Activated CD4-positive, alpha-beta T cell treated with anti-CD3 and anti-CD28 coated beads, Interleukin-2, amount 10 ng/mL, durations not matched to agents 24 days and 14 days (primary cell): ENCODE results near the gene CDH4. TPM values are rescaled to one million over a fixed set of nuclear protein-coding genes. Genes with fewer than 3 reads are reported as not detected.

Experiments used
- DNase-seq: peaks from one replicate; pipeline ENCODE4 v3.0.0; 2022
- H3K27ac Mint-ChIP-seq: one replicate; pipeline ENCODE4 v1.8.0; 2022; ENCODE audit warnings: mild to moderate bottlenecking, mixed read lengths
- H3K27me3 Mint-ChIP-seq: one replicate; pipeline ENCODE4 v1.8.0; 2022; ENCODE audit warnings: mixed read lengths
- H3K36me3 Mint-ChIP-seq: one replicate; pipeline ENCODE4 v1.8.0; 2022; ENCODE audit warnings: low read depth, mild to moderate bottlenecking, mixed read lengths
- H3K4me1 Mint-ChIP-seq: one replicate; pipeline ENCODE4 v1.8.0; 2021; ENCODE audit warnings: mixed read lengths
- H3K4me3 Mint-ChIP-seq: one replicate; pipeline ENCODE4 v1.8.0; 2022; ENCODE audit warnings: mild to moderate bottlenecking, moderate library complexity, mixed read lengths
- H3K9me3 Mint-ChIP-seq: one replicate; pipeline ENCODE4 v1.8.0; 2021; ENCODE audit warnings: mixed read lengths
- intact Hi-C: fragments of 100-400 bp; cut with micrococcal nuclease; formaldehyde crosslinking; loops from one replicate; pipeline ENCODE4 v1.15.1; 2023
- total RNA-seq: library from RNA; stranded (reverse); gene quantifications from 2 replicates; pipeline ENCODE4 v1.2.3, GENCODE V29; 2022

CDH4 gene
- total RNA-seq, 1 donor from 2014 or later, result not detected

- intact Hi-C loops, result no loop called here
- Mint-ChIP-seq H3K4me3 (no peak overlapping the region), H3K36me3 (no peaks in the 10 kb centered on the region), H3K27me3 (no peaks in the 10 kb centered on the region), H3K4me1 (no peaks in the 10 kb centered on the region), H3K27ac (no peak overlapping the region), H3K9me3 (no peaks in the 10 kb centered on the region)
- no peak for DNase-seq
Observed at GRCh38 chr20:61324906-61325305, 72.8 kb downstream of the CDH4 start.

- no peak for DNase-seq
- H3K27ac Mint-ChIP-seq, result no peak overlapping the region
- no peaks in the 10 kb centered on the region for H3K9me3 Mint-ChIP-seq
- intact Hi-C loops, result no loop called here
- no peaks in the 10 kb centered on the region for H3K27me3 Mint-ChIP-seq
- H3K4me3 Mint-ChIP-seq, result no peak overlapping the region
- H3K36me3 Mint-ChIP-seq, result no peaks in the 10 kb centered on the region
- no peaks in the 10 kb centered on the region for H3K4me1 Mint-ChIP-seq
Observed at GRCh38 chr20:61325718-61326117, 73.7 kb downstream of the CDH4 start.

- Mint-ChIP-seq H3K36me3 (no peaks in the 10 kb centered on the region), H3K4me1 (no peaks in the 10 kb centered on the region), H3K4me3 (no peak overlapping the region), H3K9me3 (no peaks in the 10 kb centered on the region), H3K27ac (no peak overlapping the region), H3K27me3 (no peaks in the 10 kb centered on the region)
- intact Hi-C loops, result no loop called here
- no peak for DNase-seq
Observed at GRCh38 chr20:61328911-61329558, 77.0 kb downstream of the CDH4 start.

GRCh38 chr20:61330441-61330840 is 78.4 kb downstream of the CDH4 start:
- Mint-ChIP-seq H3K4me3 (no peak overlapping the region), H3K27me3 (no peaks in the 10 kb centered on the region), H3K9me3 (no peaks in the 10 kb centered on the region), H3K36me3 (no peaks in the 10 kb centered on the region), H3K27ac (no peak overlapping the region), H3K4me1 (no peaks in the 10 kb centered on the region)
- no peak for DNase-seq
- intact Hi-C loops, result no loop called here

- Mint-ChIP-seq H3K27me3 (no peaks in the 10 kb centered on the region), H3K4me3 (no peak overlapping the region), H3K9me3 (no peaks in the 10 kb centered on the region), H3K27ac (no peak overlapping the region), H3K4me1 (no peaks in the 10 kb centered on the region), H3K36me3 (no peaks in the 10 kb centered on the region)
- intact Hi-C loops, result no loop called here
- DNase-seq, result no peak
Observed at GRCh38 chr20:61331543-61331942, 79.5 kb downstream of the CDH4 start.

- no peaks in the 10 kb centered on the region for H3K36me3 Mint-ChIP-seq
- DNase-seq, result no peak
- no peak overlapping the region for H3K4me3 Mint-ChIP-seq
- H3K9me3 Mint-ChIP-seq, result no peaks in the 10 kb centered on the region
- no peaks in the 10 kb centered on the region for H3K4me1 Mint-ChIP-seq
- H3K27me3 Mint-ChIP-seq, result no peaks in the 10 kb centered on the region
- intact Hi-C loops, result no loop called here
- H3K27ac Mint-ChIP-seq, result no peak overlapping the region
Observed at GRCh38 chr20:61332016-61332975, 80.2 kb downstream of the CDH4 start.

- Mint-ChIP-seq H3K4me1 (no peaks in the 10 kb centered on the region), H3K27me3 (no peaks in the 10 kb centered on the region), H3K36me3 (no peaks in the 10 kb centered on the region), H3K4me3 (no peak overlapping the region), H3K9me3 (no peaks in the 10 kb centered on the region), H3K27ac (no peak overlapping the region)
- no peak for DNase-seq
- intact Hi-C loops, result no loop called here
Observed at GRCh38 chr20:61333484-61334108, 81.5 kb downstream of the CDH4 start.

GRCh38 chr20:61340157-61340556 is 88.1 kb downstream of the CDH4 start:
- H3K4me1 Mint-ChIP-seq, result no peaks in the 10 kb centered on the region
- intact Hi-C loops, result no loop called here
- no peaks in the 10 kb centered on the region for H3K36me3 Mint-ChIP-seq
- no peaks in the 10 kb centered on the region for H3K27me3 Mint-ChIP-seq
- H3K9me3 Mint-ChIP-seq, result no peaks in the 10 kb centered on the region
- H3K27ac Mint-ChIP-seq, result no peak overlapping the region
- no peak overlapping the region for H3K4me3 Mint-ChIP-seq
- DNase-seq, result no peak

- Mint-ChIP-seq H3K4me1 (no peaks in the 10 kb centered on the region), H3K27ac (no peak overlapping the region), H3K4me3 (no peak overlapping the region), H3K36me3 (no peaks in the 10 kb centered on the region), H3K27me3 (no peaks in the 10 kb centered on the region), H3K9me3 (no peaks in the 10 kb centered on the region)
- DNase-seq, result no peak
- intact Hi-C loops, result no loop called here
Observed at GRCh38 chr20:61341605-61342004, 89.5 kb downstream of the CDH4 start.

- Mint-ChIP-seq H3K27ac (no peak overlapping the region), H3K27me3 (no peaks in the 10 kb centered on the region), H3K9me3 (no peaks in the 10 kb centered on the region), H3K4me1 (no peaks in the 10 kb centered on the region), H3K4me3 (no peak overlapping the region), H3K36me3 (no peaks in the 10 kb centered on the region)
- intact Hi-C loops, result no loop called here
- DNase-seq, result no peak
Observed at GRCh38 chr20:61343934-61344333, 91.9 kb downstream of the CDH4 start.

GRCh38 chr20:61345656-61346055 is 93.6 kb downstream of the CDH4 start:
- intact Hi-C loops, result no loop called here
- Mint-ChIP-seq H3K4me1 (no peaks in the 10 kb centered on the region), H3K9me3 (no peaks in the 10 kb centered on the region), H3K27me3 (no peaks in the 10 kb centered on the region), H3K36me3 (no peaks in the 10 kb centered on the region), H3K4me3 (no peak overlapping the region), H3K27ac (no peak overlapping the region)
- no peak for DNase-seq

- intact Hi-C loops, result no loop called here
- no peak for DNase-seq
- H3K36me3 Mint-ChIP-seq, result no peaks in the 10 kb centered on the region
- H3K4me3 Mint-ChIP-seq, result no peak overlapping the region
- H3K4me1 Mint-ChIP-seq, result no peaks in the 10 kb centered on the region
- H3K9me3 Mint-ChIP-seq, result no peaks in the 10 kb centered on the region
- H3K27ac Mint-ChIP-seq, result no peak overlapping the region
- H3K27me3 Mint-ChIP-seq, result no peaks in the 10 kb centered on the region
Observed at GRCh38 chr20:61346996-61347395, 94.9 kb downstream of the CDH4 start.

GRCh38 chr20:61347443-61347842 is 95.4 kb downstream of the CDH4 start:
- Mint-ChIP-seq H3K27ac (no peak overlapping the region), H3K27me3 (no peaks in the 10 kb centered on the region), H3K36me3 (no peaks in the 10 kb centered on the region), H3K4me1 (no peaks in the 10 kb centered on the region), H3K4me3 (no peak overlapping the region), H3K9me3 (no peaks in the 10 kb centered on the region)
- intact Hi-C loops, result no loop called here
- no peak for DNase-seq

GRCh38 chr20:61349447-61350165 is 97.5 kb downstream of the CDH4 start:
- Mint-ChIP-seq H3K27me3 (no peaks in the 10 kb centered on the region), H3K4me1 (no peaks in the 10 kb centered on the region), H3K4me3 (no peak overlapping the region), H3K36me3 (no peaks in the 10 kb centered on the region), H3K9me3 (no peaks in the 10 kb centered on the region), H3K27ac (no peak overlapping the region)
- DNase-seq, result no peak
- intact Hi-C loops, result no loop called here
